IMR-90 (cell line): ENCODE data around the gene NTM. TPM values are rescaled to one million over a fixed set of nuclear protein-coding genes. Genes with fewer than 3 reads are reported as not detected.

Experiments used
- ATAC-seq: fragments of 200-7000 bp; cut with Tn5 transposase; 2 replicates; pipeline ENCODE4 v1.9.1; 2020; ENCODE audit warnings: low read depth, mild to moderate bottlenecking, moderate library complexity
- BruUV-seq: library from RNA; stranded (reverse); fragments of 400-500 nt; replicated peaks from 2 replicates; lab custom pipeline; 2021; lab: Mats Ljungman, UMichigan
- CTCF ChIA-PET: fragments of 300-600 bp; formaldehyde crosslinking; extraction: SDS; loops from one replicate; lab custom pipeline; 2021; ENCODE audit warnings: antibody characterized with exemption; lab: Yijun Ruan, JAX
- POLR2A ChIA-PET: fragments of 300-600 bp; sonication (Branson Sonifier 250); formaldehyde crosslinking; loops from one replicate; lab custom pipeline; 2022; ENCODE audit warnings: antibody characterized with exemption; ENCODE audit not compliant: unreplicated experiment; lab: Charles Lee
- DNase-seq: peaks from one replicate; pipeline ENCODE4 v3.0.0; 2013
- H2AFZ ChIP-seq: replicated peaks from 2 replicates; pipeline ENCODE3; 2013; ENCODE audit warnings: low read length, mild to moderate bottlenecking; ENCODE audit not compliant: poor library complexity
- H2AK5ac ChIP-seq: 2 replicates; pipeline ENCODE4 v1.6.1; 2013; ENCODE audit warnings: low read depth, low read length, inconsistent platforms
- H2AK9ac ChIP-seq: replicated peaks from 2 replicates; pipeline ENCODE3; 2013; ENCODE audit warnings: mild to moderate bottlenecking, low read depth, low read length, moderate library complexity; ENCODE audit not compliant: poor library complexity
- H2BK120ac ChIP-seq: 2 replicates; pipeline ENCODE4 v1.6.1; 2013; ENCODE audit warnings: low read depth, low read length, inconsistent platforms
- H2BK15ac ChIP-seq: 3 replicates; pipeline ENCODE4 v1.6.1; 2013; ENCODE audit warnings: low read depth, low read length, inconsistent platforms
- H2BK20ac ChIP-seq: 2 replicates; pipeline ENCODE4 v1.6.1; 2013; ENCODE audit warnings: low read depth, mild to moderate bottlenecking, inconsistent platforms, low read length, moderate library complexity
- H2BK5ac ChIP-seq: 2 replicates; pipeline ENCODE4 v1.6.1; 2013; ENCODE audit warnings: mild to moderate bottlenecking, low read depth, low read length, inconsistent platforms; ENCODE audit not compliant: poor library complexity, severe bottlenecking
- H3K14ac ChIP-seq: replicated peaks from 2 replicates; pipeline ENCODE4 v1.6.1; 2013; ENCODE audit warnings: low read depth, low read length, inconsistent platforms
- H3K18ac ChIP-seq: 2 replicates; pipeline ENCODE4 v1.6.1; 2013; ENCODE audit warnings: low read depth, low read length, control low read depth
- H3K23ac ChIP-seq: 2 replicates; pipeline ENCODE4 v1.6.1; 2013; ENCODE audit warnings: low read depth, low read length, inconsistent platforms
- H3K27ac ChIP-seq: 2 replicates; pipeline ENCODE4 v1.5.1; 2013; ENCODE audit warnings: mild to moderate bottlenecking, control low read depth, low read length; ENCODE audit not compliant: insufficient read depth
- H3K27me3 ChIP-seq: 2 replicates; pipeline ENCODE4 v1.6.1; 2013; ENCODE audit warnings: low read length; ENCODE audit not compliant: control insufficient read depth, insufficient read depth
- H3K36me3 ChIP-seq: 2 replicates; pipeline ENCODE4 v1.6.1; 2013; ENCODE audit warnings: low read length, mixed read lengths; ENCODE audit not compliant: control insufficient read depth, insufficient read depth
- H3K4ac ChIP-seq: 2 replicates; pipeline ENCODE4 v1.6.1; 2013; ENCODE audit warnings: low read depth, low read length, inconsistent platforms
- H3K4me1 ChIP-seq: 2 replicates; pipeline ENCODE4 v1.6.1; 2013; ENCODE audit warnings: low read length, mixed read lengths; ENCODE audit not compliant: control insufficient read depth, insufficient read depth
- H3K4me2 ChIP-seq: 2 replicates; pipeline ENCODE4 v1.6.1; 2013; ENCODE audit warnings: low read depth, mild to moderate bottlenecking, control low read depth, low read length, moderate library complexity
- H3K4me3 ChIP-seq: 2 replicates; pipeline ENCODE4 v1.5.1; 2013; ENCODE audit warnings: low read depth, mild to moderate bottlenecking, control low read depth, low read length, moderate library complexity; ENCODE audit not compliant: insufficient read depth
- H3K56ac ChIP-seq: 2 replicates; pipeline ENCODE4 v1.6.1; 2013; ENCODE audit warnings: low read length, inconsistent platforms; ENCODE audit not compliant: insufficient read depth; ENCODE audit errors: extremely low read depth
- H3K79me1 ChIP-seq, 2 experiments: 2 replicates each; pipeline ENCODE4 v1.6.1; 2013; ENCODE audit warnings: low read length in 2 of 2, inconsistent platforms in 1 of 2, low read depth in 1 of 2
- H3K9ac ChIP-seq: 2 replicates; pipeline ENCODE4 v1.6.1; 2013; ENCODE audit warnings: low read depth, low read length, control low read depth
- H3K9me1 ChIP-seq: 2 replicates; pipeline ENCODE4 v1.6.1; 2013; ENCODE audit warnings: low read length, inconsistent platforms; ENCODE audit not compliant: insufficient read depth
- H3K9me3 ChIP-seq: 2 replicates; pipeline ENCODE4 v1.6.1; 2013; ENCODE audit warnings: low read length; ENCODE audit not compliant: control insufficient read depth, insufficient read depth
- H4K20me1 ChIP-seq: 2 replicates; pipeline ENCODE4 v1.6.1; 2013; ENCODE audit warnings: low read length, inconsistent platforms; ENCODE audit not compliant: insufficient read depth
- H4K5ac ChIP-seq: 2 replicates; pipeline ENCODE4 v1.6.1; 2013; ENCODE audit warnings: mild to moderate bottlenecking, low read depth, low read length, control low read depth
- H4K8ac ChIP-seq, 2 experiments: 2 replicates each; pipeline ENCODE4 v1.6.1; 2013; ENCODE audit warnings: low read depth in 2 of 2, low read length in 2 of 2, control low read depth in 1 of 2, inconsistent platforms in 1 of 2
- H4K91ac ChIP-seq: 2 replicates; pipeline ENCODE4 v1.6.1; 2013; ENCODE audit warnings: low read depth, low read length, inconsistent platforms; ENCODE audit not compliant: insufficient read depth
- BHLHE40 ChIP-seq: fragments of 150-350 bp; IDR thresholded peaks from 2 replicates; pipeline ENCODE4 v1.6.1; 2016; ENCODE audit warnings: mild to moderate bottlenecking, low read depth, low read length
- CEBPB ChIP-seq: IDR thresholded peaks from 2 replicates; pipeline ENCODE4 v1.6.1; 2012; ENCODE audit warnings: low read depth, low read length, improper control_type of control experiment
- CHD1 ChIP-seq: IDR thresholded peaks from 2 replicates; pipeline ENCODE4 v1.6.1; 2012; ENCODE audit warnings: low read depth, low read length, improper control_type of control experiment
- FOS ChIP-seq: fragments of 150-350 bp; IDR thresholded peaks from 2 replicates; pipeline ENCODE4 v1.6.1; 2016; ENCODE audit warnings: low read depth, low read length
- MAZ ChIP-seq: IDR thresholded peaks from 2 replicates; pipeline ENCODE4 v1.6.1; 2012; ENCODE audit warnings: low read depth, mild to moderate bottlenecking, low read length, improper control_type of control experiment, moderate library complexity, borderline replicate concordance
- MXI1 ChIP-seq: IDR thresholded peaks from 2 replicates; pipeline ENCODE4 v1.6.1; 2012; ENCODE audit warnings: low read depth, mild to moderate bottlenecking, low read length, moderate library complexity, borderline replicate concordance
- POLR2A ChIP-seq: IDR thresholded peaks from 2 replicates; pipeline ENCODE4 v1.6.1; 2012; ENCODE audit warnings: mild to moderate bottlenecking, low read depth, low read length
- RCOR1 ChIP-seq: IDR thresholded peaks from 2 replicates; pipeline ENCODE4 v1.6.1; 2012; ENCODE audit warnings: mild to moderate bottlenecking, low read length, improper control_type of control experiment; ENCODE audit not compliant: insufficient replicate concordance
- RFX5 ChIP-seq: IDR thresholded peaks from 2 replicates; pipeline ENCODE4 v1.8.0; 2012; ENCODE audit warnings: low read depth, mild to moderate bottlenecking, low read length, moderate library complexity
- WGBS, 2 experiments: methylation state at CpG; one replicate each; pipeline versions ENCODE4 v1.1.5 to v1.1.7; 2013; ENCODE audit warnings: missing lambda C conversion rate in 2 of 2; ENCODE audit not compliant: insufficient read length in 1 of 2; ENCODE audit errors: extremely low coverage in 2 of 2; 5-methylcytosine and 5-hydroxymethylcytosine counted together
- dilution Hi-C: fragments of 300-500 bp; cut with HindIII; formaldehyde crosslinking; loops from one replicate; pipeline ENCODE4 v1.14.3; 2018; ENCODE audit warnings: low sequenced_read_pairs; ENCODE audit not compliant: unreplicated experiment
- in situ Hi-C: fragments of 300-500 bp; cut with MboI; formaldehyde crosslinking; loops from 3 replicates; pipeline ENCODE4 v1.14.3; 2019; ENCODE audit warnings: low sequenced_read_pairs, inconsistent platforms, mixed read lengths
- intact Hi-C: fragments of 100-400 bp; cut with micrococcal nuclease; formaldehyde crosslinking; loops from 2 replicates; pipeline ENCODE4 v1.10.0; 2022
- polyA plus RNA-seq, 3 experiments: library from polyadenylated mRNA; depleted of rRNA; stranded (reverse); fragments of >200 nt; gene quantifications; 2 replicates each; pipeline ENCODE4 v1.2.3, GENCODE V29; 2012; ENCODE audit warnings: low replicate concordance in 1 of 3
- total RNA-seq: library from RNA; depleted of rRNA; stranded (reverse); fragments of >200 nt; gene quantifications from 2 replicates; pipeline ENCODE4 v1.2.3, GENCODE V29; 2012
- TF ChIP-seq, protein P1 (sequence below): conservative IDR thresholded peaks from 2 replicates; pipeline ENCODE4 v1.5.1; 2012; ENCODE audit warnings: mild to moderate bottlenecking, low read depth, low read length, improper control_type of control experiment
- TF ChIP-seq, protein P2 (sequence below): fragments of 150-350 bp; IDR thresholded peaks from 2 replicates; pipeline ENCODE4 v1.6.1; 2017; ENCODE audit warnings: mild to moderate bottlenecking, antibody characterized with exemption, low read length, low read depth
- TF ChIP-seq, protein P3 (sequence below): fragments of 150-350 bp; IDR thresholded peaks from 2 replicates; pipeline ENCODE4 v1.6.1; 2016; ENCODE audit warnings: low read depth, mild to moderate bottlenecking, low read length, moderate library complexity, borderline replicate concordance

The NTM gene
- total and polyA plus RNA-seq, 2 of the 4 experiments (the other 2 are of a cell fraction) = 19.5 to 25.5 TPM

DNA sequence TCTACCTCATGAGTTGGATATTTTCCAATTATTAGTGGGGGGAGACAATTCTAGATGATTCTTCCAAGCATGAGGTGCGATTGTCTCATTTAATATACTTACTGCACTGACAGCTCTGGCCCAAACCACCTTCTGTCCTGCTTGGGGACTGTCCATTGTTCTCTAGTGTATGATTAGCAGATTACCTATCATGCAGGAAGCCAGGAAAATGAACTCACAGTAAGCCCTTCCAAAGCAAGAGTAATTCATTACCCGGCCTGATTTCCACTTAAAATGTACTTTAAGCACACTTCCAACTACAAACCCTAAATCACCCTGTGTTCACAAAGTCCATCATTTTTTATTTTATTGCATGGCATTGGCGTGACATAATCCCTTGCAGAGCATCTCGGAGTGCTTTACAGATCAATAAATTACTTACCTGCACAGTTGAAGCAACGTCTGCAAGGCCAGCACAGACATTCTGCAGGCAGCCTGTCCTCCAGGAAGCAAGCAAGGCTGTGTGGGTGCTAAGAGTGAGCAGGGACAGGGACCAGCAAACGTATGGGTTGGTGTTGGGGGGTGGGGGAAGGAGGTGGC, 838.2 kb downstream of the NTM start:
- Histone ChIP-seq H4K5ac (no peak overlapping the region), H3K4me1 (no peaks in the 10 kb centered on the region), H3K18ac (no peak overlapping the region), H3K79me1 (no peaks in the 10 kb centered on the region), H3K9ac (no peak overlapping the region), H4K20me1 (no peaks in the 10 kb centered on the region), H3K56ac (no peak overlapping the region), H3K4me2 (no peak overlapping the region), H3K27ac (no peak overlapping the region), H3K23ac (no peak overlapping the region), H2BK20ac (no peak overlapping the region), H2BK15ac (no peak overlapping the region), H2AK5ac (no peak overlapping the region), H3K4ac (no peak overlapping the region), H3K9me3 (no peaks in the 10 kb centered on the region), H3K36me3 (no peaks in the 10 kb centered on the region), H3K4me3 (no peak overlapping the region), H3K27me3 (no peaks in the 10 kb centered on the region), H2BK120ac (no peak overlapping the region), H3K14ac (no peak overlapping the region), H2BK5ac (no peak overlapping the region), H2AFZ (no peak overlapping the region), H2AK9ac (no peak overlapping the region), H4K8ac (no peak overlapping the region), H3K9me1 (no peaks in the 10 kb centered on the region; the same call in 1 of the 2 replicates), H4K91ac (no peak overlapping the region)
- WGBS, 2 experiments = 67% methylated on average over 1 of the region's 6 CpGs; no CpG with 5 or more reads in 1 of the 2 experiments
- TF ChIP-seq, protein P1, sequence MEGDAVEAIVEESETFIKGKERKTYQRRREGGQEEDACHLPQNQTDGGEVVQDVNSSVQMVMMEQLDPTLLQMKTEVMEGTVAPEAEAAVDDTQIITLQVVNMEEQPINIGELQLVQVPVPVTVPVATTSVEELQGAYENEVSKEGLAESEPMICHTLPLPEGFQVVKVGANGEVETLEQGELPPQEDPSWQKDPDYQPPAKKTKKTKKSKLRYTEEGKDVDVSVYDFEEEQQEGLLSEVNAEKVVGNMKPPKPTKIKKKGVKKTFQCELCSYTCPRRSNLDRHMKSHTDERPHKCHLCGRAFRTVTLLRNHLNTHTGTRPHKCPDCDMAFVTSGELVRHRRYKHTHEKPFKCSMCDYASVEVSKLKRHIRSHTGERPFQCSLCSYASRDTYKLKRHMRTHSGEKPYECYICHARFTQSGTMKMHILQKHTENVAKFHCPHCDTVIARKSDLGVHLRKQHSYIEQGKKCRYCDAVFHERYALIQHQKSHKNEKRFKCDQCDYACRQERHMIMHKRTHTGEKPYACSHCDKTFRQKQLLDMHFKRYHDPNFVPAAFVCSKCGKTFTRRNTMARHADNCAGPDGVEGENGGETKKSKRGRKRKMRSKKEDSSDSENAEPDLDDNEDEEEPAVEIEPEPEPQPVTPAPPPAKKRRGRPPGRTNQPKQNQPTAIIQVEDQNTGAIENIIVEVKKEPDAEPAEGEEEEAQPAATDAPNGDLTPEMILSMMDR = no peak
- TF ChIP-seq, protein P2, sequence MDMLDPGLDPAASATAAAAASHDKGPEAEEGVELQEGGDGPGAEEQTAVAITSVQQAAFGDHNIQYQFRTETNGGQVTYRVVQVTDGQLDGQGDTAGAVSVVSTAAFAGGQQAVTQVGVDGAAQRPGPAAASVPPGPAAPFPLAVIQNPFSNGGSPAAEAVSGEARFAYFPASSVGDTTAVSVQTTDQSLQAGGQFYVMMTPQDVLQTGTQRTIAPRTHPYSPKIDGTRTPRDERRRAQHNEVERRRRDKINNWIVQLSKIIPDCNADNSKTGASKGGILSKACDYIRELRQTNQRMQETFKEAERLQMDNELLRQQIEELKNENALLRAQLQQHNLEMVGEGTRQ = no peak
- TF ChIP-seq BHLHE40 = no peak
- TF ChIP-seq, protein P3, sequence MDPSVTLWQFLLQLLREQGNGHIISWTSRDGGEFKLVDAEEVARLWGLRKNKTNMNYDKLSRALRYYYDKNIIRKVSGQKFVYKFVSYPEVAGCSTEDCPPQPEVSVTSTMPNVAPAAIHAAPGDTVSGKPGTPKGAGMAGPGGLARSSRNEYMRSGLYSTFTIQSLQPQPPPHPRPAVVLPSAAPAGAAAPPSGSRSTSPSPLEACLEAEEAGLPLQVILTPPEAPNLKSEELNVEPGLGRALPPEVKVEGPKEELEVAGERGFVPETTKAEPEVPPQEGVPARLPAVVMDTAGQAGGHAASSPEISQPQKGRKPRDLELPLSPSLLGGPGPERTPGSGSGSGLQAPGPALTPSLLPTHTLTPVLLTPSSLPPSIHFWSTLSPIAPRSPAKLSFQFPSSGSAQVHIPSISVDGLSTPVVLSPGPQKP = no peak
- TF ChIP-seq MAZ = no peak
- TF ChIP-seq POLR2A = no peak
- TF ChIP-seq CHD1 = no peak
- TF ChIP-seq FOS = no peak
- no peak for TF ChIP-seq MXI1
- TF ChIP-seq RFX5 = no peak
- no peak for TF ChIP-seq RCOR1
- TF ChIP-seq CEBPB = no peak
- in situ Hi-C loops (no loop called here), intact Hi-C loops (no loop called here), dilution Hi-C loops (no loop called here)
- DNase-seq (no peak), ATAC-seq (no peak)
- no TSS peak for BruUV-seq
- POLR2A ChIA-PET = no interaction called here
- CTCF ChIA-PET = no interaction called here
